HepG2 (cell line): ENCODE results near the gene CAPZA2. TPM values are rescaled to one million over a fixed set of nuclear protein-coding genes. Genes with fewer than 3 reads are reported as not detected.
A peak's percentile ranks its signal among the peaks of the same experiment; 100 is the strongest.

Experiments
- KDM1A ChIP-seq: IDR thresholded peaks from 2 replicates; pipeline ENCODE4 v1.6.1; 2016; ENCODE audit warnings: missing compliant biosample characterization
- MYC ChIP-seq: sonication (generic); formaldehyde crosslinking; IDR thresholded peaks from 2 replicates; pipeline ENCODE4 v1.9.0; 2021; ENCODE audit warnings: missing genetic modification reagents, borderline replicate concordance
- RBM39 ChIP-seq: fragments of 200-400 bp; formaldehyde crosslinking; IDR thresholded peaks from one replicate; pipeline ENCODE4 v1.6.1; 2018; ENCODE audit warnings: antibody characterized with exemption, mild to moderate bottlenecking, low read depth, low read length; ENCODE audit not compliant: poor library complexity, severe bottlenecking
- ZBED4 ChIP-seq: sonication (generic); formaldehyde crosslinking; IDR thresholded peaks from 2 replicates; pipeline ENCODE4 v1.4.0; 2020; ENCODE audit warnings: missing genetic modification reagents, borderline replicate concordance
- ZNF44 ChIP-seq: sonication (generic); formaldehyde crosslinking; IDR thresholded peaks from 2 replicates; pipeline ENCODE4 v1.5.1; 2020; ENCODE audit warnings: mild to moderate bottlenecking, missing genetic modification reagents
- ZNF503 ChIP-seq: sonication (generic); formaldehyde crosslinking; IDR thresholded peaks from 2 replicates; pipeline ENCODE4 v1.4.0; 2020; ENCODE audit warnings: missing genetic modification reagents
- polyA plus RNA-seq, 8 experiments: library from polyadenylated mRNA; depleted of rRNA in 3 of 8; stranded (reverse) in 7 of 8; unstranded in 1 of 8; fragments of >200 nt; fragmentation: Illumina TruSeq in 4 of 8; extraction: Trizol in 4 of 8; gene quantifications; 2 replicates each; pipeline versions ENCODE4 v1.2.1 to v1.2.3, GENCODE V29; 2011 to 2016; ENCODE audit warnings: low read depth in 4 of 8, missing spikeins in 1 of 8, mixed read lengths in 1 of 8; ENCODE audit not compliant: insufficient read depth in 1 of 8
- total RNA-seq, 5 experiments: library from RNA; depleted of rRNA; stranded (reverse); fragments of >200 nt; fragmentation: Illumina TruSeq; extraction: Trizol; gene quantifications; 2 replicates each; pipeline ENCODE4 v1.2.3, GENCODE V29; 2016; ENCODE audit warnings: low read depth in 1 of 5
- TF ChIP-seq, protein P1 (sequence below): sonication (generic); formaldehyde crosslinking; IDR thresholded peaks from 2 replicates; pipeline ENCODE4 v1.4.0; 2020; ENCODE audit warnings: mild to moderate bottlenecking, low read depth, missing genetic modification reagents
- TF ChIP-seq, protein P2 (sequence below): fragments of 450-650 bp; IDR thresholded peaks from 2 replicates; pipeline ENCODE4 v1.6.1; 2017

Gene CAPZA2
- total and polyA plus RNA-seq, 2 of the 13 experiments (the other 11 are each of a cell fraction or from before 2014, with no cell fraction given): 38.4 to 199 TPM

- TF ChIP-seq ZNF503 (CRISPR knock-in tag): 0 out of 2 replicates have a peak, but pooled peaks have one; percentile 10
- TF ChIP-seq KDM1A (CRISPR knock-in tag): no peak
- TF ChIP-seq ZNF44: no peak
- TF ChIP-seq, protein P1, sequence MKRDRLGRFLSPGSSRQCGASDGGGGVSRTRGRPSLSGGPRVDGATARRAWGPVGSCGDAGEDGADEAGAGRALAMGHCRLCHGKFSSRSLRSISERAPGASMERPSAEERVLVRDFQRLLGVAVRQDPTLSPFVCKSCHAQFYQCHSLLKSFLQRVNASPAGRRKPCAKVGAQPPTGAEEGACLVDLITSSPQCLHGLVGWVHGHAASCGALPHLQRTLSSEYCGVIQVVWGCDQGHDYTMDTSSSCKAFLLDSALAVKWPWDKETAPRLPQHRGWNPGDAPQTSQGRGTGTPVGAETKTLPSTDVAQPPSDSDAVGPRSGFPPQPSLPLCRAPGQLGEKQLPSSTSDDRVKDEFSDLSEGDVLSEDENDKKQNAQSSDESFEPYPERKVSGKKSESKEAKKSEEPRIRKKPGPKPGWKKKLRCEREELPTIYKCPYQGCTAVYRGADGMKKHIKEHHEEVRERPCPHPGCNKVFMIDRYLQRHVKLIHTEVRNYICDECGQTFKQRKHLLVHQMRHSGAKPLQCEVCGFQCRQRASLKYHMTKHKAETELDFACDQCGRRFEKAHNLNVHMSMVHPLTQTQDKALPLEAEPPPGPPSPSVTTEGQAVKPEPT (CRISPR knock-in tag): peak; percentile 79; the same call in 1 of the 2 replicates
- TF ChIP-seq ZBED4 (CRISPR knock-in tag): no peak
- TF ChIP-seq MYC (CRISPR knock-in tag): peak; percentile 37; the same call in 1 of the 2 replicates
- no peak for TF ChIP-seq RBM39
- TF ChIP-seq, protein P2, sequence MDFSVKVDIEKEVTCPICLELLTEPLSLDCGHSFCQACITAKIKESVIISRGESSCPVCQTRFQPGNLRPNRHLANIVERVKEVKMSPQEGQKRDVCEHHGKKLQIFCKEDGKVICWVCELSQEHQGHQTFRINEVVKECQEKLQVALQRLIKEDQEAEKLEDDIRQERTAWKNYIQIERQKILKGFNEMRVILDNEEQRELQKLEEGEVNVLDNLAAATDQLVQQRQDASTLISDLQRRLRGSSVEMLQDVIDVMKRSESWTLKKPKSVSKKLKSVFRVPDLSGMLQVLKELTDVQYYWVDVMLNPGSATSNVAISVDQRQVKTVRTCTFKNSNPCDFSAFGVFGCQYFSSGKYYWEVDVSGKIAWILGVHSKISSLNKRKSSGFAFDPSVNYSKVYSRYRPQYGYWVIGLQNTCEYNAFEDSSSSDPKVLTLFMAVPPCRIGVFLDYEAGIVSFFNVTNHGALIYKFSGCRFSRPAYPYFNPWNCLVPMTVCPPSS: no peak
- TF ChIP-seq, all 625 proteins: peak for 90
These were observed 91.8 kb downstream of the CAPZA2 start (continued) for GRCh38 chr7:116953906-116954838.
